D341Med (cell line): ENCODE results near the gene KLHDC10.
"Not testable (repeated sequence)": the region's sequence is repeated elsewhere in the genome, so short reads cannot be mapped to it uniquely, and the experiment has no call there.

Experiments used
- DNase-seq: peaks from one replicate; pipeline ENCODE4 v3.0.0; 2012; ENCODE audit warnings: low spot score

Gene KLHDC10

DNA sequence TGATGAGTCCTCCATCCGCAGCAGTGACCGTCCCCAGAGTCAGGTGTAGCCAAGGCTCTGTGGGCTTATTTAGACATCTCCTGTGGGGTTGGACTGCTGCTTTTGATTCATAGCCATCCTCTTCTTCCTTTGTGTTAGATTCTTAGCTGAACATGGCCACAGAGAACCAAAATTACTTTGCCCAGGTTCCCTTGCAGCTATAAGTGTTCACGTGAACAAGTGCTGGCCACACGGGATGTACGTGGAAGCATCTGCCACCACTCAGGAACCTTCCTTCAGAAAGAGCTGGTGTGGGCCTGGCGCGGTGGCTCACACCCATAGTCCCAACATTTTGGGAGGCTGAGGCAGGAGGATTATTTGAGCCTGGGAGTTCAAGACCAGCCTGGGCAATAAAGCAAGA is 85.8 kb downstream of the KLHDC10 start:
- no peak for DNase-seq

DNA sequence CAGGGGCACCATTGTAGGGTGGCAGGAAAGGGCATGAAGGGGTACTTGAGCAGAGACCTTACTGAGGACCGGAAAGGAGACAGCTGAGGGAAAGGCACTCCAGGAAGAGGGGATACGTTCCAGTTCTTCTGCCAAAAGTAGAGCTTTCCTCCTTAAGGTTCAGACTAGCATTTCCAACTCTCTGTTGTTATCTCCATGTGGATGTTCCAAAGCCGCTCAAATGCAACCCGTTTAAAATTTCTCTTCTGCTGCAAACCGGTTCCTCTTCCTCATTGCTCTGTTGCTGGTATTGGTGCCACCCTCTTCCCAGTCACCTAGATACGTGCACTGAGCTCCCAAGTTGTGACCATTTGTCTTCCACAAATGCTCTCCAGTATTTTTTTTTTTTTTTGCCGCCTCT is 87.4 kb downstream of the KLHDC10 start:
- no peak for DNase-seq

DNA sequence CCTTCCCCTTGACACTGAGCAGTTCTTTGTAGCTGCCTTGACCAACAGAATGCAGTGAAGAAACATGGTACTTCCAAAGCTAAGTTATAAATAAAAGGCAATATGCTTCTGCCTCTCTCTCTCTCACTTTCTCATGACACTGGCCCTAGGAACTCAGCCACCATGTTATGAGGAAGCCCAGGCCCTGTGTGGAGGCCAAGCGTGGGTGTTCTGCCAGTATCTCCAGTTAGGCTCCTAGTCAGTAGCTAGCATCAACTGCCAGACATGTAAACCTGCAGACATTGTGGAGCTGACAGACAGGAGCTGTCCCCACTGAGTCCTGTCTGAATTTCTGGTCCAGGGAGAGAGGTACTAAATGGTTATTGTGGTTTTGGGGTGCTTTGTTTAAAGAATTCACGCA is 89.7 kb downstream of the KLHDC10 start:
- no peak for DNase-seq

DNA sequence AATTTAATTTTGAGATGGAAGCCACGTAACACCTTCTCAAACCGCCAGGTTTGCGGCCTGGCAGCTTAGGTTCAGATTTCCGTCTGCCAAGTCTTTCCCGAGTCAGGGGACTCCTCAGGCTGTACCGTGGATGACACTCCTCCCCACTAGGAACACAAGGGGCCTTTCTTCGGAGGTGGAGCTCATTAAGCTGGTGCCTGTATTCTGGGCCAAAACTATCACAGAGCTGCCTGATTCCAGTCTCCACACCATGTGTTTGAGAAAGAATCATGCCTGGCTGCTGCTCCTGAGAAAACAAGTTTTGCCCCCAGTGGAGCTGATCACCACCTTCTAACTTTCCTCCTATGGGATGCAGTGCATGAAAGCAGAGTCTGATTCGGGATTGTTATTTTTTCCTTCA is 90.1 kb downstream of the KLHDC10 start:
- DNase-seq: no peak

DNA sequence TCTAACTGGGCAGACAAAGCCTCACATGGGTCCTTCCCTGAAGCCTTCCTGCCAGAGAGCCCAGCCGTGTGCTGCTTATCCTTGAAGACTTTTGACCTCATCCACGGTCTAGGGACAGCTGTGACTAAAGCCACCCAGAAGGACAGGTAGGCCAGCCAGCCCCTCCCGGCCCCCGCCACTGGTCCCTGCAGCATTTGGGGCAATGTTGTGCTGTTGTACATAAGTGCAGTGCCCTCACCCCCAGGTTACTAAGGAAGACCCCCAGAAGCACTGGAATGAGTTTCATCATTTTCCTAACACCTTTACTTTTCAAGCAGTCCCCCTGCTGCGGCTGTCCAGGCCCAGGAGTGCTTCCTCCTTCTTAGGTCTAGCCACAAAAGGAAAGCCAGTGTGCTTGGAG is 91.9 kb downstream of the KLHDC10 start:
- DNase-seq: no peak

DNA sequence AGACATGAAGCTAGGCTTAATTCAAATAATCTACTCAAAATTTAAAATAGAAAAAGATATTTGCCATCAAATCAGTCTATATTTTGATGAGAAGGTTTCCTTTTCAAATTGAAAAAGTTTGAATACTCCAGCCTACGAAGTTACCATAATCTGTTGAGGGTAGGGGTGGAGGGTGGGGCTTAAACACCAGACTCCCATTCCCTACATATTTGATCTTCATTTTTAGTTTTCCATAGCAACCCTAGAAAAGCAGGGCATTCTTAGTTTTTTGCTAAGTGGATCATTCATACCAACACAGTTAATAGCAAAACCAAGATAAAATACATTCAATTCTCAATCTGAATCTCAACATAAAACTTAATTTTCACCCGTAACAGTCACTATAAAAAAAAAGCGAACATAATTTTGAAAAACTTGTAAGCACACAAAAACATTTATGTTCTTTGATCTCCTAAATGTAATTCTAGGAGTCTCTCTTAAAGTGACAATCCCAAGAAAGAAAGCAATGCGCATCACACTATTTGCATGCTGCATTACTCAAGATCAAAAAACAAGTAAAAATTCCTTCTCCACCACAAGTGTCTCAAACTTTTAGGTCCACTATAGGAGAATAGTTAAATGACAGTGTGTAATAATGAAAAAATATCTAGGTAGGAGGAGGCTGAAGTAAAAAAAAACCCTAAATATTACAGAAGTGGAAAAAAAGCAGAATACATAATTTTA is 104.1 kb downstream of the KLHDC10 start:
- no peak for DNase-seq

DNA sequence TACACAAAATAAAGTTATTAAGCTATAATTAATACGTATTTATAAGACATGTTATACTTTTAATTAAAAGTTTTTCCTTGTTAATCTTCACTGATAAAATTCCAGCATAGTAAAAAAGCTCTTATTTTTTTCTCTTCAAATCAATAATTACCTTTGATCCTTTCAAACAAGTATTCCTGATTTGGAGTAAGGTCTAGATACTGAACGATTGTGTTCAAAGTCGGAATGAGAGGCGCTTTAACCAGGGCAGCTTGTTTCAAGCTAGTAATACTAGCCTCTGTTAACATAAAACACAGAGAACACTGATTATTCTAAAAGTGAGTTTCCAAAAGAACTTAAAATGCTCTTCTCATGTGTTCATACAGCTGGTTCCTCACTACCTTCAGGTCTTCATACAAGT is 107.9 kb downstream of the KLHDC10 start:
- DNase-seq: no peak

GRCh38 chr7:130179631-130180030 is 109.3 kb downstream of the KLHDC10 start:
- no peak for DNase-seq

DNA sequence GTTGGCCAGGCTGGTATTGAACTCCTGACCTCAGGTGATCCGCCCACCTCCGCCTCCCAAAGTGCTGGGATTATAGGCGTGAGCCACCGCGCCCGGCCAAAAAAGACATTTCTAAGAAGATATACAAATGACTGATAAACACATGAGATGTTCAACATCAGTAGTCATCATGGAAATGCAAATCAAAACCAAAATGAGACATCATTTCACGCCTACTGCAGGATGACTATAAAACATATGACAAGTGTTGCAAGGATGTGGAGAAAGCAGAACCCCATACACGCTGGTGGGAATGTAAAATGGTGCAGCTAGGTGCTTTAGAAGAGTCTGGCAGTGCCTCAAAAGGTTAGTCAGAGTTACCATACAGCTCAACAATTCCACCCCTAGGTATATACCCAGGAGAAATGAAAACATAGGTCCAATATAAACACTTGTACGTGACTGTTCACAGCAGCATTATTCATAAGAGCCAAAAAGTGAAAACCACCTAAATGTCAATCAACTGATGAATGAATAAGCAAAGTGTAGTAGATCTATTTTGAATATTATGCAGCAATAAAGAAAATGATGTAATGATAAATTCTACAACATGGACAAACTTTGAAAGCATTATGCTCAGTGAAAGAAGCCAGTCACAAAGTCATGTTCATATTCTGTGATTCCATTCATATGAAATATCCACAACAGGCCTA is 110.4 kb downstream of the KLHDC10 start:
- no peak for DNase-seq

- no peak for DNase-seq
Observed at GRCh38 chr7:130181263-130181605, 110.9 kb downstream of the KLHDC10 start.

- DNase-seq: no peak
Observed at GRCh38 chr7:130182990-130183389, 112.7 kb downstream of the KLHDC10 start.

GRCh38 chr7:130184349-130184748 is 114.0 kb downstream of the KLHDC10 start:
- not testable (repeated sequence) for DNase-seq
